NAMALWA (cell line): ENCODE measurements around the gene PFAS.
A peak's percentile ranks its signal among the peaks of the same experiment; 100 is the strongest.
"Not testable (repeated sequence)": the region's sequence is repeated elsewhere in the genome, so short reads cannot be mapped to it uniquely, and the experiment has no call there.

Experiments used
- DNase-seq: peaks from one replicate; pipeline ENCODE4 v3.0.0-alpha.2; 2015; ENCODE audit warnings: low spot score

Gene PFAS, protein sequence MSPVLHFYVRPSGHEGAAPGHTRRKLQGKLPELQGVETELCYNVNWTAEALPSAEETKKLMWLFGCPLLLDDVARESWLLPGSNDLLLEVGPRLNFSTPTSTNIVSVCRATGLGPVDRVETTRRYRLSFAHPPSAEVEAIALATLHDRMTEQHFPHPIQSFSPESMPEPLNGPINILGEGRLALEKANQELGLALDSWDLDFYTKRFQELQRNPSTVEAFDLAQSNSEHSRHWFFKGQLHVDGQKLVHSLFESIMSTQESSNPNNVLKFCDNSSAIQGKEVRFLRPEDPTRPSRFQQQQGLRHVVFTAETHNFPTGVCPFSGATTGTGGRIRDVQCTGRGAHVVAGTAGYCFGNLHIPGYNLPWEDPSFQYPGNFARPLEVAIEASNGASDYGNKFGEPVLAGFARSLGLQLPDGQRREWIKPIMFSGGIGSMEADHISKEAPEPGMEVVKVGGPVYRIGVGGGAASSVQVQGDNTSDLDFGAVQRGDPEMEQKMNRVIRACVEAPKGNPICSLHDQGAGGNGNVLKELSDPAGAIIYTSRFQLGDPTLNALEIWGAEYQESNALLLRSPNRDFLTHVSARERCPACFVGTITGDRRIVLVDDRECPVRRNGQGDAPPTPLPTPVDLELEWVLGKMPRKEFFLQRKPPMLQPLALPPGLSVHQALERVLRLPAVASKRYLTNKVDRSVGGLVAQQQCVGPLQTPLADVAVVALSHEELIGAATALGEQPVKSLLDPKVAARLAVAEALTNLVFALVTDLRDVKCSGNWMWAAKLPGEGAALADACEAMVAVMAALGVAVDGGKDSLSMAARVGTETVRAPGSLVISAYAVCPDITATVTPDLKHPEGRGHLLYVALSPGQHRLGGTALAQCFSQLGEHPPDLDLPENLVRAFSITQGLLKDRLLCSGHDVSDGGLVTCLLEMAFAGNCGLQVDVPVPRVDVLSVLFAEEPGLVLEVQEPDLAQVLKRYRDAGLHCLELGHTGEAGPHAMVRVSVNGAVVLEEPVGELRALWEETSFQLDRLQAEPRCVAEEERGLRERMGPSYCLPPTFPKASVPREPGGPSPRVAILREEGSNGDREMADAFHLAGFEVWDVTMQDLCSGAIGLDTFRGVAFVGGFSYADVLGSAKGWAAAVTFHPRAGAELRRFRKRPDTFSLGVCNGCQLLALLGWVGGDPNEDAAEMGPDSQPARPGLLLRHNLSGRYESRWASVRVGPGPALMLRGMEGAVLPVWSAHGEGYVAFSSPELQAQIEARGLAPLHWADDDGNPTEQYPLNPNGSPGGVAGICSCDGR (N-terminal part only)

DNA sequence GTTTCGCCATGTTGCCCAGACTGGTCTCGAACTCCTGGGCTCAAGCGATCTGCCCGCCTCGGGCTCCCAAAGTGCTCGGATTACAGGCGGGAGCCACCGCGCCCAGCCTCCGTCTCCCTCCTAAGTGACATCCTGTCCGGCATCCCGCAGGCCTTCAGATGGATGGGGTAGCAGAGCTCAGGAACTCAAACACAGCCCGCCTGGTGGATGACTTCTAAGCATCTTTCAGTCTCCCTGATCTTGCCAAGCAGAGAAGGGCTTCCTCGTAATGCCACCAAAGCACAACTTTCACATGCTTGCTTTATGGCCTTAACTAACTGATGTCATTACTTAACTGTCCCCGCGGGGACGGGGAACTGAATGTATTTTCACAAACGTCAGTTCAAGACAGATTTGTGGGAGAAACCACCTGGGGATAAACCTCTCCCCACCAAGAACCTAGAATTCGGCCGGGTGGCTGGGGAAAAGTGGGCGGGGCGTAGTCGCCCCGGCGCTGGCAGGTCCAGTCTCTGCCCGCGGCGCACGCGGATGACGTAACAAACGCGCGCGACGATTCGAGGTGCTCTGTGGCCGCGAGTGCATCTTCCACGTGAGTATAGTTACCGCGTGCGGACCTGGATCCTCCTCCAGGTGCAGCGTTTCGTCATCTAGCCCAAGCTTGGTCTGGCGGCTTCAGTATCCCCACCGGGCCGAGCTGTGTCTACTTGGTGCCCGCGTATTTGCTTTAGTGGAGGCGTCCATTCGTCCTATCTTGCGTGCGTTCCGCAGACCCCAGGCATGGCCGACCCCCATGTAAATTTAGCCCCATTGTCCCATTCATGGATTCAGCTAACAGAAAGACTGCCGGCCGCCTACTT, at the start of gene PFAS:
PFAS (plus strand) TSS at position 539 of the 857 bp plus-strand sequence. CDS start 4,649 bp downstream, outside the sequence.
- DNase-seq: peak; percentile 93

DNA sequence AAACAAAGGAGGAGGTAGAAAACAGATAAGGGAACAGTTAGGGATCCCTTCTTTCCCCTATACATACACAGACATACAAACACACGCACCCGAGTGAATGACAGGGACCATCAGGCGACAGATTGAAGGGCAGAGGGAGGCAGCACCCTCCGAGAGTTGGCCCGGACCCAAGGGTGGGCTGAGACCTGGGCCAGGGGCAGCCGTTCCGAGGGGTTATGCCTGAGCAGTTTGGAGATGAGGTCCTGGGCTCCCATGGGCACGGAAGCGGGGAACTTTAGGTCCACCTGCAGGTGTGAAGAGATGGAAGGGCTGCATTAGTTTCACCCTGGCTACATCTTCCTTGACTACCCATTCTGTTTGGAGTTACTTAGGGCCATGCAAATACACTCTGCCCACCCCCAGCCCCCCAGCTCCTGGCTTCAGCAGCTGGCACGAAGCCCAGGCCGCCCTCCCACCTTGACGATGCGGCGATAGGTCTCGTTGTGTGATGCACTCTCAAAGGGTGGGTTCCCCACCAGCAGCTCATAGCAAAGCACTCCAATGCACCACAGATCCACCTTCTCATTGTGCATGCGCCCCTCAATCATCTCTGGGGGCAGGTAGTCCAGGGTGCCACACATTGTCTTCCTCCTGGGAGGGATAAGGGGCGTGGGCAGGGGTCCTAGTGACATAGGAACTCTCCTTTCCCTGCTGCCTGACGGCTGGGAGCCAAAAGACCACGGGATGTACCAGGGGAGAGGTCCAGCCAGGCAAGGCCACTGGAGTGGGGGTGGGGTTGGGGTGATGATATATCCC, 44.1 kb upstream of the PFAS start:
- DNase-seq: no peak

DNA sequence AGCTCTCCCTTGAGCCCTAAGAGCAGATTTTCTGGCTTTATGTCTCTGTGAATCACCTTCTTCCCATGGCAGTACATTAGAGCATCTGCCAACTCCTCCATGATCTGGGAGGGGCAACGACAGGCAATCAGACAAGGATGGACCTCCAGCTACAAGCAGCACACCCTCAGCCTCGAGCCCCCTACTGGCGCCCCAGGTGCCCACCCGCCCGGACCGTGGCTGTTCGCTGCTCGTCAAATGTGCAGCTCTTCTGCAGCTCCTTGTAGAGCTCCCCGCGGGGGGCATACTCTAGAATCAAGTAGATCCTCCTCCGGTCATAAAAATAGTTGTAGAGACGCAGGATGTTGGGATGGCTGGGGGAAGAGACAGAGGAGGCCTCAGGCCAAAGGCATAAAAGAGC, 42.6 kb upstream of the PFAS start:
- no peak for DNase-seq

DNA sequence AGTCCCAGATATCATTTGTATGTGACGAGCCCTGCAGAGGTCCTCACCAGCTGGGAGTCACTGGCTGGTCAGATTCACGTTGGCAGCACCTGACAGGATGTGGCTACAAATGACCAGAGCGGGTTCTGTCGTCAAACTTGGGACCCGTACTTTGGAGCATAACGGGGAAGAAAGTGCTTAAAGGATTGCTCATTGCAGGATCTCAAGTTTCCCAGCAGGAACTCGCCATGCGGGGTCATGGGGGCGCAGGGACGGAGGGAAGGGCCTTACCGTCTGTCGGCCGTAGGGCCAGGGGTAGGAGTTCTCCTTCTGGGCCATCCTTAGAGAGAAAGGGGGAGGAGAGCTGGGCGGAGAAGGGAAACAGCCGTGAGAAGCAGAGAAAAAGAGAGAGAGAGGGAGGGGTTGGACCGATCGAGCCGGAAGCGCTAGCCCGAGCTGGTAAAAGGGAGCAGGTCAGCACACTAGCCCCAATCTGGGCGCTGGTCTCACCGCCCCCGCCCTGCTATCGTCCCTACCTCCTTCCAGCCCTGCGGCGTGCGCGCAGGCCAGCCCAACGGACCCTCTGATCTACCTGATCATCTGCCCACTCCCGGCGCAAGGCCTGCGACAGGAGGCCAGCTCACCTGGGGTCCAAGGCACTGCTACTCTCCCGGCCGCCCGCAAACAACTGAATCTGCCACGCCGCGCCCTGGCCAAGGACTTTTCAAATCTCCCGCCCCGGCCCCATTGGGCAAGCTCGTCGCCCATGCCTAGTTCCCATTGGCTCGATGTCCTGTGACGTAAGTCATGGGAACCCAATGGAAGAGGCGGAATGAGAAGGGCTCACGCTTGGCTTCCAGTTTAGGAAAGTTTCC, 39.0 kb upstream of the PFAS start, which contains the start of gene AURKB:
AURKB (minus strand) TSS at position 669 of the 854 bp plus-strand sequence; CDS start at position 318, 351 bp downstream.
- peak; percentile 91 for DNase-seq

DNA sequence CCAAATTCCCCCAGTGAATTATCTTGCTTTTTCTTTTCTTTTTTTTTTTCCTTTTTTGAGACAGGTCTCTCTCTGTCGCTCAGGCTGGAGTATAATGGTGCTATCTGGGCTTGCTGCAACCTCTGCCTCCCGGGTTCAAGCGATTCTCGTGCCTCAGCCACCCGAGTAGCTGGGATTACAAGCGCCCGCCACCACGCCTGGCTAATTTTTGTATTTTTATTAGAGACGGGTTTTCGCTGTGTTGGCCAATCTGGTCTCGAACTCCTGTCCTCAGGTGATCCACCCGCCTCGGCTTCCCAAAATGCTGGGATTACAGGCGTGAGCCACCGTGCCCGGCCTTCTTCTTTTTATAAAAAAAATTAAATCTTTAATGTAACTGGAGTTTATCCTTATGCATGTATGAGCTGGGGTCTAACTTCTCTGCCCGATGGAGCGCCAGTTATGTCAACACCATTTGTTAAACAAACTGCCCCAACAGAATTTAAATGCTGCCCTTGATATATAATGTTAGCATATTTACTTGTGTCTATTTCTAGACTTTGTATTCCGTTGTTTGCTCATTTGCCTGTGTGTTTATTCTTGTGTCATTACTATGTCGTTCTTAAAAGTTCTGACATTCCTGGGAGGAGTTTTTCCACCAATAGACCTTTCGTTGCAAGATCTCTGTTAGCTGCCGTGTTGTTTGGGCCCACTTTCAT, 38.2 kb upstream of the PFAS start:
- DNase-seq: no peak

DNA sequence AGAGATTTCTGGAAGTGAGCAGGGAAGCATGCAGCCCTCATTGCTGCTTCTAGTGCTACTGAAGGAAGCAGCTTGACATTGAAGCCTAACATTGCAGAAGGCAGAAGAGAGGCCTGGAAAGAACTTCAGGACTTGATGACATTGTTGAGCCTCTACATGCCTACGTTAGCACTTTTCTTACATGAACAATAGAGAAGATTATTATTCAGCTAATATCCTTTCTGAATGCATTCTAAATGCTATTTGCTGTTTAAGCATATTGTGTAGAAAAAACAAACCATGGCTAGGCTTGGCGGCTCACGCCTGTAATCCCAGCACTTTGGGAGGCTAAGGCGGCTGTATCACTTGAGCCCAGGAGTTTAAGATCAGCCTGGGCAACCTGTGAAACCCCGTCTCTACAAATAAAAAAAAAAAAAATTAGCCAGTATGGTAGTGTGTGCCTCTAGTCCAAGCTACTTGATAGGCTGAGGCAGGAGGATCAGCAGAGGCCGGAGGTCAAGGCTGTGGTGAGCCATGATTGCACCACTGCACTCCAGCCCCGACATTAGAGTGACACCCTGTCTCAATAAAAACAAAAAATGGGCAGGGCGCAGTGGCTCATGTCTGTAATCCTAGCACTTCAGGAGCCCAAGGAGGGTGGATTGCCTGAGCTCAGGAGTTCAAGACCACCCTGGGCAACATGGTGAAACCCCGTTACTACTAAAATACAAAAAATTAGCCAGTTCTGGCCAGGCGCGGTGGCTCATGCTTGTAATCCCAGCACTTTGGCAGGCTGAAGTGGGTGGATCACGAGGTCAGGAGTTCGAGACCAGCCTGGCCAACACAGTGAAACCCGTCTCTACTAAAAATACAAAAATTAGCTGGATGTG, 36.5 kb upstream of the PFAS start:
- DNase-seq: no peak

DNA sequence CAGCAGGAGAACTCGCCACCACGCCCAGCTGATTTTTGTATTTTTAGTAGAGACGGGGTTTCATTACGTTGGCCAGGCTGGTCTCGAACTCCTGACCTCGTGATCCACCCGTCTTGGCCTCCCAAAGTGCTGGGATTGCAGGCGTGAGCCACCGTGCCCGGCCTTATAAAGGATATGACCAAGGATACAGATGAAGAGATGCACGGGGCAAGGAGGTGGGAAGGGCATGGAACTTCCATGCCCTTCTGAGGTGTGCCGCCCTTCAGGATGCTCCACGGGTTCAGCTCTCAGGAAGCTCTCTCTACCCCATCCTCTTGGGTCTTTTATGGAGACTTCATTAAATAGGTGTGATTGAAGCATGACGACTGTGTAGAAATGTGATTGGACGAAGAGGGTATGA, 35.1 kb upstream of the PFAS start:
- not testable (repeated sequence) for DNase-seq

DNA sequence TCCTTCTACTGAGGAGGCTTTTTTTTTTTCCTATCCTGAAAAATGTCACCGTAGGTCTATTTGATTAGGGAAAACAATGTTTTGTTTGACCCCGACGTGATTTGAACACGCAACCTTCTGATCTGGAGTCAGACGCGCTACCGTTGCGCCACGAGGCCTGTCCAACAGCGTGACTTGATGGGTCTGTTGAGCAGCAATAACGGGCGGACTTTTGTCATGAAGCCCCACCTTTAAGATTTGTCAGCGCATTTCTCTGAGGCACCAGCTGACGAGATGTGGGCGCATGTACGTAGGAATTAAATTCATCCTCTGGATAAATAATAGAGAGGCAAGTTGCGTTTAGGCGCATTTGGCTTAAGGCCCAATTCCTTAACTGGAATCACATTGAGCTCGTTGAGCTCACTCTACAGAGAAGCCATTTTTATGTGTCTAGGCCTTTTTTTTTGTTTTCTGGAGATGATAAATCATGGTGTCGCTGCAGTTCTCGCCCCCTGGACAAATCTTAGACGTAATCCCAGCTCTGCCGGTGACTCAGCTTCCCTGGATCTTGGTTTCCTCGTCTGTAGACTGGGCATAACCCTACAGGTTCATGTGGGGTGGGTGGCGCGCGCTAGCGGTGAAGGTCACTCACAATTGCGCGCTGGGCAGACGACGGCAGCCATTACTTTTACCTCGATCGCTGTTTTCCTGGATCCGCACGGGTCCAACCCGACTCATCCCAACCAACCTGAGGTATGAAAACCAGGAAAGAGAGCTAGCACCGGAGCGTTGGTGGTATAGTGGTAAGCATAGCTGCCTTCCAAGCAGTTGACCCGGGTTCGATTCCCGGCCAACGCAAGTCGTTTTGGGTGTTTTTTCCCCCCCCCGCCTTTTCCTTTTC, 28.1 kb upstream of the PFAS start:
- DNase-seq: peak; percentile 84

DNA sequence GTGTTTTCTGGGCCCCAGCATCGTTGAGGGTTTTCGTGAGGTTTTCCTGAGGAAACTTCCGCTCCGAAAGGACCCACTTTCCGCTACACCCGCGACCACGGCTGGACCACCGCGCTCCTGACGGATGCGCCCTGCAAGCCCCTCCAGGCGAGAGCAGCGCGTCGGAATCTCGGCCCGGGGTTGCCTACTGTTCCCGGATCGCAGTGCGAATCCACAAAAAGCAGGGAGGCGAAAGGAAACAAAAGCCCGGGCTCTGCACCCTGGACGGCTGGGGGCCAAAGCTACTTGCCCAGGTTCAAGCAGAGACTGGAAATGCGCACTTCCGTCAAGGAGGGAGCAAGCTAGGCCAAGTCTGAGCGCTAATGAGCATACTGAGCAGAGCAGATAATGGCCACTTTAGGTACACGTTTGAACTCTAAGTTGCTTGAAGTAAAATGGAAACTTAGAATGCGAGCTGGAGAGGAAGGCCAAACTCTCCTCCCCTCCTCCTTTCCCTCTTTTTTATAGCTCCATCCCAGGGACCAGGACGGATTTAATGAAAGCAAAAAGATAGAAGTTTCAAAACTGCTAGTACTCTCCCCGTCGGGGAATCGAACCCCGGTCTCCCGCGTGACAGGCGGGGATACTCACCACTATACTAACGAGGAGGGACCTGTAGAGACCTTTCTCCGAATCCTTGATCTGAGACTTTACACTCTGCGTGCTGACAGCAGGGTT, 27.3 kb upstream of the PFAS start:
- peak; percentile 90 for DNase-seq

DNA sequence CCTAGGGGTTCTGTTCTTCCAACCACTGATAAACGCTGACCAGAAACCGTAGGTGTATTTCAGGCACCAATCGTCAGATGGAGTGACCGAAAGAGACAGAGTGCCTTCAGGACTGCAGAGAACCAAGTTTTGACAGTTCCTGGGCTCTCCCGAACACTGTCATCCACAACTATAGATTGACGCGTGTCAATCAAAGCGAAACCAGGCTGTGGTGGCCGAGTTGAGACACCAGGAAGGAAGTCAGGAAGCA, 26.8 kb upstream of the PFAS start:
- no peak for DNase-seq

DNA sequence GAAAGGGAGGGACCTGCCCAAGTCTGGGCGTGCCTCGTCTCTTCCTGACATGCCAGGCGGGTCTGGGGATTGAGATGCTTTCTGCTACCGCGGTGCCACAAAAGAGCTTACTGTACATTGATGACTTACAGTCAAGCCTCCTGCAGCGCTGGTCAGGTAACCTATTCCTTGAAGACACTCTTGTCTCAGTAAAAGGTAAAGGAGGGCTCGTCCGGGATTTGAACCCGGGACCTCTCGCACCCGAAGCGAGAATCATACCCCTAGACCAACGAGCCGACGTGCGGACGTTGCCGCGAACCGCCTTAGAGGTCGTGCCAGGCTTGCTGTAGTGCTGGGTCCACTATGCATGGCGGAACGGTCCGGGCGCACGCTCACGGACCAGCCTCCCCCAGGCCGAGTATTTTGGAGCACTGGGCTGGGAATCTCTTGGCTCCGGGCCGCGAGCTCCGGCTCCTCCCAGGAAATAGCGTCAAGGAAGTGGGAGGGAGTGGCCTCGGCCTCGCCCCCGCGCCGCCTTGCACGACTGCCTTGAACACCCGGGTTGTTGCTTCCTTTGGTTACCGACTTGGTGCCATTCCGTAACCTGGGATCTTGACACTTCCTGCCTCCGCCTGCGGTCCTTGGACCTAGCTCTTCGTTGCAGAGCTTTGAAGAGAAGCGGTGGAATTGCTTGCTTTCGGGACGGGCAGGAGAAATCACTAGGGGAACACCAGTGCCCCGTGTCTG, 26.3 kb upstream of the PFAS start:
- peak; percentile 80 for DNase-seq

DNA sequence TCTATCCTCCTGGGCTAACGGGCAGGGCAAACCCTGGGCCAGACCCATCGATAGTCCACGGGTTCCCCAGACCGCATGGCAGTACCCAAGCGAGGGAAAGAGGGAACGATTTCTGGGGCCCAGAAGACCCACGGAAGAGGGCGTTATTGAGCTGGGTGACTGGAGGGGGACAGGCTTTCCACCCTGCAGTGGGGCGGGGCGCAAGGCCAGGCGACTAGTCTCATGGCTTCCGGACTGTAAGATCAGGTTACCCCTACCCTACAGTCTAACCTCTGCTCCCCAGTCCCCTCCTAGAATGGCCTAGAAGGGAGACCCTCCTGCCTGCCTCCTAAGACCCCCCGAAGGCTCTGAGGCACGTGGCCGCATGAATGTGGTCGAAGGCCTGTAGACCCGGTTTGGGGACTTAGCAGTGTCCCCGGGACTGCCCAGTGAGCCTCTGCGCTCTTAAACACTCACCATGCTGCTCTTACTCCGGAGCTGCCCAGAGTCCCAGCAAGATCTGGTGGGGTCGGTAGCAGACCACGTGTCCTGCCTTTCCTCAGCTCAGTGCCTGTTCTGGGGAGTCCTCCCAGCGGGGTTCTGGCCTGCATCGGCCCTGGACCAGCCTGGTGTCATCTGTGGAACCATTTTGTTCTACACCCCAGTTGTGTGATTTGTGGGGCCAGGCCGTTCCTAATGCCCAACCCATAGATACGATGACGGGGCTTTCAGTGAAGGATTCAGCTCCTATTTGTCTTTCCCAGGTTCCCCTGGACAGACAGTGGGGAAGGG, 25.5 kb upstream of the PFAS start:
- DNase-seq: peak; percentile 74

DNA sequence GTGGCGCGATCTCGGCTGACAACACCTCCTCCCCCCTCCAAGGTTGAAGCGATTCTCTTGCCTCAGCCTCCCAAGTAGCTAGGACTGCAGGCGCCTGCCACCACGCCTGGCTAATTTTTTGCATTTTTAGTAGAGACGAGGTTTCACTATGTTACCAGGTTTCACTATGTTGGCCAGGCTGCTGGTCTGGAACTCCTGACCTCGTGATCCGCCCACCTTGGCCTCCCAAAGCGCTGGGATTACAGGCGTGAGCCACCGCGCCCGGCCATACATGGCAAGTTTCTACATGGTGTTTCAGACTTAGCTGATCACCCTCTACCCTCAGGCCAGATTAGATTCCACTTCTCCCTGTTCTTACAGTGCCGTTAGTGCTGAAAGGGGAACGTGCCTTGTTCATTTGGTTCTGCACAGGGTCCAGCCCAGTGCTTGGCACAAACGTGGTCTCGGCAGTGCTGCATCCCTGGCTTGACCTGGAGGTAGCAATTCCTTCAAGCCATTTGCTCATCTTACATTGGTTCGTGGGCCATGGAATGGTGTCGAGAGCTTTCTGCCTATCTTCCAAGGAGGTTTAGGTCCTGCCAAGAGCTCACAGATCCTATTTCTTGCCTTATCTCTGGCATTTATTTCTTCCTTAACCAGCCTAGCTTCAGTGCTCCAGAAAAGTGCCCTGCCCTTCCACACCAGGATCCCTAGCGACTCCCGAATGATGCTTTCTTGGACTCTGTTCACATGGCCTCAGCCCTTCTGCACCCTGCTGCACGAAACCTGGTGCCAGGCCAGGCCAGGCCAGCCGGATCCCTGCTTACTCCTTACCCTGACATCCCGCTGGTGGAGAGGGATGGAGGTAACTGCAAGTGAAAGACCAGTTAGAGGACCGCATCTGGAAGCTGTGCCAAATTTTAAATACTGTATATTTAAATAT, 23.9 kb upstream of the PFAS start:
- no peak for DNase-seq
